GM21723 (cell line): Measurements from ENCODE around the gene LRRC1.

Experiments
- ATAC-seq: cut with Tn5 transposase; IDR thresholded peaks from one replicate; pipeline ENCODE4 v1.9.1; 2021; ENCODE audit warnings: mild to moderate bottlenecking, moderate library complexity; ENCODE audit not compliant: unreplicated experiment

LRRC1 gene

GRCh38 chr6:53947780-53948179 lies 153.0 kb downstream of the LRRC1 start:
- ATAC-seq = no peak

GRCh38 chr6:53951383-53951782 lies 156.6 kb downstream of the LRRC1 start:
- no peak for ATAC-seq

GRCh38 chr6:53956068-53956711 lies 161.4 kb downstream of the LRRC1 start:
- peak; percentile 73 for ATAC-seq

- ATAC-seq = no peak
These were observed 162.0 kb downstream of the LRRC1 start for GRCh38 chr6:53956804-53957203.

- no peak for ATAC-seq
These were observed 164.9 kb downstream of the LRRC1 start for GRCh38 chr6:53959717-53960116.

- ATAC-seq = no peak
These were observed 165.5 kb downstream of the LRRC1 start for GRCh38 chr6:53960311-53960710.

- ATAC-seq = no peak
These were observed 167.0 kb downstream of the LRRC1 start for GRCh38 chr6:53961679-53962370.

- no peak for ATAC-seq
These were observed 167.8 kb downstream of the LRRC1 start for GRCh38 chr6:53962646-53963045.

- no peak for ATAC-seq
These were observed 172.6 kb downstream of the LRRC1 start for GRCh38 chr6:53967415-53967814.
